SK-N-MC (cell line): ENCODE measurements around the gene AMH.

Experiments used
- DNase-seq: peaks from one replicate; pipeline ENCODE4 v3.0.0-alpha.2; 2011; ENCODE audit warnings: low read depth, low spot score
- H3K27ac ChIP-seq: fragments of 200-600 bp; sonication (generic); 2 replicates; pipeline ENCODE4 v1.5.1; 2016; ENCODE audit warnings: mixed run types
- H3K36me3 ChIP-seq: fragments of 200-600 bp; sonication (generic); 2 replicates; pipeline ENCODE4 v1.6.1; 2017; ENCODE audit warnings: antibody characterized with exemption, low read length, mixed read lengths; ENCODE audit not compliant: insufficient read depth
- H3K4me3 ChIP-seq: fragments of 200-600 bp; sonication (generic); 2 replicates; pipeline ENCODE4 v1.5.1; 2016
- H3K9ac ChIP-seq: fragments of 200-600 bp; sonication (generic); 2 replicates; pipeline ENCODE4 v1.8.0; 2017; ENCODE audit warnings: mixed run types, mixed read lengths; ENCODE audit not compliant: insufficient read length
- H3K9me3 ChIP-seq: fragments of 200-600 bp; sonication (generic); 2 replicates; pipeline ENCODE4 v1.6.1; 2017; ENCODE audit warnings: low read depth, mild to moderate bottlenecking, antibody characterized with exemption, low read length, moderate library complexity, mixed read lengths
- EZH2 ChIP-seq: fragments of 200-600 bp; sonication (generic); IDR thresholded peaks from one replicate; pipeline ENCODE4 v1.6.1; 2017; ENCODE audit warnings: antibody characterized with exemption
- FOXP2 ChIP-seq: optimal IDR thresholded peaks from 2 replicates; pipeline ENCODE3; 2011; ENCODE audit warnings: mild to moderate bottlenecking, moderate library complexity; ENCODE audit not compliant: insufficient read depth; ENCODE audit errors: extremely low read length, control extremely low read depth
- POLR2AphosphoS5 ChIP-seq: IDR thresholded peaks from 2 replicates; pipeline ENCODE4 v1.6.1; 2012; ENCODE audit warnings: mild to moderate bottlenecking, low read depth, low read length, borderline replicate concordance

AMH gene

GRCh38 chr19:2242816-2243215, 6.3 kb upstream of the AMH start:
- H3K9ac ChIP-seq, result no peak overlapping the region
- no peak overlapping the region for H3K27ac ChIP-seq
- no peak overlapping the region for H3K4me3 ChIP-seq
- DNase-seq, result no peak
- no peak for TF ChIP-seq FOXP2
- no peak for TF ChIP-seq EZH2
- TF ChIP-seq POLR2AphosphoS5, result no peak
- H3K36me3 ChIP-seq, result peaks cover 76% of the 10 kb centered on the region
- no peaks in the 10 kb centered on the region for H3K9me3 ChIP-seq

- H3K4me3 ChIP-seq, result no peak overlapping the region
- H3K9me3 ChIP-seq, result no peaks in the 10 kb centered on the region
- H3K9ac ChIP-seq, result no peak overlapping the region
- TF ChIP-seq POLR2AphosphoS5 (no peak), EZH2 (no peak), FOXP2 (no peak)
- no peak overlapping the region for H3K27ac ChIP-seq
- peaks cover 69% of the 10 kb centered on the region for H3K36me3 ChIP-seq
- DNase-seq, result no peak
Observed at GRCh38 chr19:2243274-2244124, 5.6 kb upstream of the AMH start.

GRCh38 chr19:2244125-2244411, 5.1 kb upstream of the AMH start:
- no peak overlapping the region for H3K4me3 ChIP-seq
- no peaks in the 10 kb centered on the region for H3K9me3 ChIP-seq
- H3K9ac ChIP-seq, result no peak overlapping the region
- no peak for TF ChIP-seq POLR2AphosphoS5
- no peak for TF ChIP-seq FOXP2
- TF ChIP-seq EZH2, result no peak
- no peak overlapping the region for H3K27ac ChIP-seq
- peaks cover 66% of the 10 kb centered on the region for H3K36me3 ChIP-seq
- DNase-seq, result no peak

GRCh38 chr19:2244486-2244885, 4.6 kb upstream of the AMH start:
- no peaks in the 10 kb centered on the region for H3K9me3 ChIP-seq
- TF ChIP-seq FOXP2 (no peak), POLR2AphosphoS5 (no peak), EZH2 (no peak)
- no peak for DNase-seq

GRCh38 chr19:2245273-2245672, 3.9 kb upstream of the AMH start:
- peaks cover 59% of the 10 kb centered on the region for H3K36me3 ChIP-seq
- H3K27ac ChIP-seq, result no peak overlapping the region
- DNase-seq, result no peak
- H3K9ac ChIP-seq, result no peak overlapping the region
- no peaks in the 10 kb centered on the region for H3K9me3 ChIP-seq
- no peak overlapping the region for H3K4me3 ChIP-seq
- TF ChIP-seq EZH2 (no peak), FOXP2 (no peak), POLR2AphosphoS5 (no peak)

More at GRCh38 chr19:2244486-2244885, 4.6 kb upstream of the AMH start:
- Histone ChIP-seq H3K4me3 (no peak overlapping the region), H3K36me3 (peaks cover 66% of the 10 kb centered on the region), H3K9ac (no peak overlapping the region), H3K27ac (no peak overlapping the region)

- Histone ChIP-seq H3K9ac (no peak overlapping the region), H3K4me3 (no peak overlapping the region), H3K9me3 (no peaks in the 10 kb centered on the region), H3K27ac (no peak overlapping the region), H3K36me3 (peaks cover 53% of the 10 kb centered on the region)
- TF ChIP-seq FOXP2, result no peak
- no peak for TF ChIP-seq EZH2
- TF ChIP-seq POLR2AphosphoS5, result no peak
- no peak for DNase-seq
Observed at GRCh38 chr19:2246014-2246620, 3.0 kb upstream of the AMH start.

GRCh38 chr19:2246801-2247361, 2.2 kb upstream of the AMH start:
- no peak for DNase-seq
- TF ChIP-seq EZH2, result no peak
- TF ChIP-seq FOXP2, result no peak
- no peak; the same call in 1 of the 2 replicates for TF ChIP-seq POLR2AphosphoS5
- H3K36me3 ChIP-seq, result peaks cover 53% of the 10 kb centered on the region

GRCh38 chr19:2247433-2248101, 1.6 kb upstream of the AMH start:
- H3K9ac ChIP-seq, result no peak overlapping the region

More at GRCh38 chr19:2246801-2247361, 2.2 kb upstream of the AMH start:
- no peak overlapping the region for H3K9ac ChIP-seq
- no peak overlapping the region for H3K27ac ChIP-seq
- no peak overlapping the region for H3K4me3 ChIP-seq
- no peaks in the 10 kb centered on the region for H3K9me3 ChIP-seq

More at GRCh38 chr19:2247433-2248101, 1.6 kb upstream of the AMH start:
- no peak; the same call in 1 of the 2 replicates for TF ChIP-seq POLR2AphosphoS5
- TF ChIP-seq EZH2, result no peak
- TF ChIP-seq FOXP2, result no peak
- no peak overlapping the region for H3K27ac ChIP-seq
- H3K9me3 ChIP-seq, result no peaks in the 10 kb centered on the region
- no peak for DNase-seq
- H3K36me3 ChIP-seq, result peaks cover 52% of the 10 kb centered on the region
- H3K4me3 ChIP-seq, result no peak overlapping the region
